ENCODE measurements around the gene AUTS2. TPM values are rescaled to one million over a fixed set of nuclear protein-coding genes. Genes with fewer than 3 reads are reported as not detected.

Gene AUTS2
- total and polyA plus RNA-seq, 10 of the 15 experiments (the other 5 are each of a cell fraction or from before 2014, with no cell fraction given): 6.4 to 55.6 (median 21.6) TPM

DNA sequence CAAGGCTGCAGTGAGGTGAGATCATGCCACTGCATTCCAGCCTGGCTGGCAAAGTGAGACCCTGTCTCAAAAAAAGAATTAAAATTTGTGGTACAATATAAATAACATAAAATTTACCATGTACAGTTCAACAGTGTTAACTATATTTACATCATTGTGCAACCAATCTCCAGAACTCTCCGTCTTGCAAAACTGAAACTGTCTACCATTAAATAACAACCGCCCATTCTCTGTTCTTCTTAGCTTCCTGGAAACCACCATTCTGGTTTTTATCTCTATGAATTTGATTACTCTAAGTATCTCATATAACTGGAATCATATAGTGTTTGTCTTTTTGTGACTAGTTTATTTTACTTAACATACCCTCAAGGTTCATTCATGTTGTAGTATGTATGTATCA, 167.6 kb downstream of the AUTS2 start:
- ATAC-seq (peak; percentile 47), DNase-seq (ENCODE audit: low read depth, low spot score) (no peak), FAIRE-seq (no peak)
- in situ Hi-C loops (cut with MboI): no loop called here
- Histone ChIP-seq H2AFZ (ENCODE audit: control insufficient read depth, low read depth, low read length) (no peak overlapping the region), H4K20me1 (ENCODE audit: control insufficient read depth, insufficient read depth) (no peaks in the 10 kb centered on the region), H3K79me2 (ENCODE audit: control insufficient read depth, insufficient read depth, low read length) (peaks cover 2% of the 10 kb centered on the region), H3K4me3 (no peak overlapping the region), H3K27ac (ENCODE audit: control insufficient read depth, insufficient read depth) (no peak overlapping the region), H3K9me3 (replicated peaks; ENCODE audit: control insufficient read depth, insufficient read depth, low read length) (no peaks in the 10 kb centered on the region; the same call in 2 of the 3 replicates), H3K27me3 (replicated peaks in 1 of 2; ENCODE audit: control insufficient read depth in 2 of 2, insufficient read depth in 2 of 2, low read length in 1 of 2) (no peaks in the 10 kb centered on the region), H3K9ac (ENCODE audit: control insufficient read depth, insufficient read depth, low read length) (no peak overlapping the region), H3K36me3 (ENCODE audit: control insufficient read depth in 2 of 2, insufficient read depth in 2 of 2, low read length in 1 of 2) (no peaks in the 10 kb centered on the region), H3K4me2 (ENCODE audit: control insufficient read depth, insufficient read depth) (peak overlapping the region; percentile 28; the same call in 1 of the 2 replicates), H3K4me1 (ENCODE audit: control insufficient read depth, insufficient read depth, low read length) (peaks cover 28% of the 10 kb centered on the region)
- no peak for TF ChIP-seq ETV6 (conservative IDR thresholded peaks at IDR 0.05 in 1 of 2, IDR thresholded peaks at IDR 0.05 in 1 of 2; ENCODE audit: borderline replicate concordance in 1 of 2, low read depth in 1 of 2)
- peak; percentile 27; the same call in 1 of the 2 replicates for TF ChIP-seq ATF7 (IDR thresholded peaks at IDR 0.05; ENCODE audit: low read depth)
- TF ChIP-seq CEBPB (IDR thresholded peaks at IDR 0.05; ENCODE audit: borderline replicate concordance in 1 of 2, low read depth in 2 of 2, low read length in 2 of 2): peak in 1 of 2 experiments; percentile 23; a peak in 1 of 4 replicates
- TF ChIP-seq TAF1 (IDR thresholded peaks at IDR 0.05; ENCODE audit: borderline replicate concordance, low read depth, low read length): no peak
- TF ChIP-seq IKZF2 (IDR thresholded peaks at IDR 0.05): 0 out of 4 replicates have a peak, but pooled peaks of 1 of the 2 experiments have one; percentile 38
- TF ChIP-seq RUNX3 (IDR thresholded peaks at IDR 0.05; ENCODE audit: low read length): peak; percentile 52
- TF ChIP-seq MTA2 (IDR thresholded peaks at IDR 0.05; ENCODE audit: low read depth): peak; percentile 48; the same call in 1 of the 2 replicates
- no peak for TF ChIP-seq SREBF2 (IDR thresholded peaks at IDR 0.05; ENCODE audit: low read length)
- TF ChIP-seq IKZF1 (conservative IDR thresholded peaks at IDR 0.05): 0 out of 2 replicates have a peak, but pooled peaks have one; percentile 13
- 0 out of 2 replicates have a peak, but pooled peaks have one; percentile 41 for TF ChIP-seq DPF2 (IDR thresholded peaks at IDR 0.05)
- TF ChIP-seq POU2F2 (IDR thresholded peaks at IDR 0.05; ENCODE audit: borderline replicate concordance, low read depth, low read length): no peak
- 0 out of 2 replicates have a peak, but pooled peaks have one; percentile 31 for TF ChIP-seq NFIC (IDR thresholded peaks at IDR 0.05; ENCODE audit: low read depth, low read length)
- BruUV-seq (replicated peaks): no TSS peak
- ChIA-PET CTCF (interaction anchor here (0.7 to 1.6 kb wide), 2 partner anchors 10 to 15 kb away, joined by 3 read pairs; no protein-coding TSS in a partner anchor), RAD21 (ENCODE audit: unreplicated experiment) (interaction anchor here (1.3 to 2.2 kb wide), 4 partner anchors 10 to 38 kb away, joined by 3 to 6 read pairs (median 4); no protein-coding TSS in a partner anchor), POLR2A (interaction anchor here (0.5 kb wide), 1 partner anchor 106 kb away, joined by 6 read pairs; no protein-coding TSS in a partner anchor), SMC1A (ENCODE audit: uncharacterized antibody, unreplicated experiment) (interaction anchor here (0.6 to 9.9 kb wide), 8 partner anchors 11 to 196 kb away, joined by 3 to 59 read pairs (median 4); no protein-coding TSS in a partner anchor)
- intact Hi-C loops (cut with micrococcal nuclease; ENCODE audit: unreplicated experiment): loop anchor here (1.0 kb wide), 1 partner anchor 37 kb away; no protein-coding TSS in a partner anchor
- 0% methylated on average over 2 of the region's 2 CpGs for WGBS (ENCODE audit: insufficient coverage, insufficient replicate concordance, low lambda C conversion rate, missing lambda C conversion rate)

Data from GM12878 (cell line).